ENCODE measurements around the gene R3HCC1L. TPM values are rescaled to one million over a fixed set of nuclear protein-coding genes. Genes with fewer than 3 reads are reported as not detected.

Gene R3HCC1L
- total RNA-seq, 1 donor from 2014 or later = 17.3 TPM

DNA sequence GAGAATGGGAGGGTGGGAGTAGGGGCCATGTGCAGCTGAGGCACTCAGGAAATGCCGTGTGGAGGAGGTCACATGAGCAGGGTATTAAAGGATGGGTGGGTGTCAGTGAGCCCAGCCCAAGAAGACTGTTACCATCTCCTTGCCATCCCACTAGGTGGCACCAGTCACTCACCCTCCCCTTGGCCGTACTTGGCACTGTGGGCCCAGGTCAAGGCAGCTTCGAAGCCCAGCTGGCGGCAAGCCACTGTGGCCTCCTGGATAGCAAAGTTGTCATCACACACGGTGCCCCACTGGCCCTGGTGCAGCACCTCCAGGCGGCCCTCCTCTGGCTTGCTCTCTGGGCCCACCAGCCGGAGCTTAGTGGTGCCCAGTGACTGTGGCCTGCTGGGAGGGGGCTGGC is 128.1 kb downstream of the R3HCC1L start:
- DNase-seq = no peak

DNA sequence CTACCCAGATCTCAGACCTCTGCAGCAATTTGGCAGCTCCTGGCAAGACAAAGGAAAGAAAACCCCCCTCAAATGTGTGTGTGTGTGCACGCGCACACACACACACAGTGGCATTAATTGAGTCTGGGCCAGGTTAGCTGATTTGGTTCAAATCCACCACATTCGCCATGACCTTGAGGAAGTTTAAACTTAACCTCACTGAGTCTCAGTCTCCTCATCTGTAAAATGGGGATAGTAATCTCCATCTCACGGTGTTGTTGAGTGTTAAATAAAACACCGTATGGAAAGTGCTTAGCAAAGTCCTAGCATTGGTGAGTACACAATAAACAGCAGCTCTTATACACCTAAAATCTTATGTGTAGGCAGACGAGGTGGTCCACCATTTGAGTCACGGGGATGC is 128.6 kb downstream of the R3HCC1L start:
- no peak for DNase-seq

- no peak for DNase-seq
These were observed 130.1 kb downstream of the R3HCC1L start for GRCh38 chr10:98264378-98265065.

GRCh38 chr10:98265403-98266378 is 131.2 kb downstream of the R3HCC1L start:
- DNase-seq = no peak

GRCh38 chr10:98266647-98267046 is 132.2 kb downstream of the R3HCC1L start:
- no peak for DNase-seq

DNA sequence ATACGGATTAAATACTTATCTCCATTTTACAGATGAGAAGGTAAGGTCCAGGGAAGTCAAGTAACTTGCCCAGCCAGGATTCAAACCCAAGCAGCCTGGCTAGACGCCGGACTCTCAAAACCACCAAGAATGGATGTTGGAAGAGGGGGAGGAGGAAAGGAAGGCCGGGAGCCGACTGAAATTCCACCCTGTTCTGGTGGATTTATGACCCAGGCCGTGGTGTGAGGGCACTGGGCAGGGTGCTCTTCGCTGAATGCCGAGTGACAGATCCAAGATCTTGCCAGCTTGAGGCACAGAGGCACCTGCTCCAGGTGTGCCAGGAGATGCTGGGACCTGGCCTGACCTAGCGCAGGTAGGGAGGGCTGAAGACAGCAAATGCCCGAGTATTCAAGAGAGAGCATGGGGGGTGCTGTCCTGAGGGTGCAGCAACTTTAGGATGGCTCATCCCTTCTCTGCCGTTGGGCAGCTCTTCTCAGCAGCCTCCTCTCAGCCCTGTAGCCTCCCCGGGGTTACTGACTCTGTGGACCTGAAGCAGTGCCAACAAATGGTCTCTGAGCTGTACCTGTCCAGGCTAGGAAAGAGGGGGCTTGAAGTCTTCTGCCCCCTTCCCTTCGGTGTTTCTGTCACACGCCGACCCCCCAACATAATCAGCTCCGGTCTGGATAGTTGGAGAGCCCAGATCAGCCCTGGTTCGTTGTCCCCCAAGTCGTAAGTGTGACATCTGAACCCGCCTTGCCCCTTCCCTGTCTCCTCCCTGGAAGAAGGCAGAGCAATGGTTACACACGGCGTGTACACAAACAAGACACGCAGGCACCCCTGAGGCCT is 132.8 kb downstream of the R3HCC1L start:
- DNase-seq = no peak

DNA sequence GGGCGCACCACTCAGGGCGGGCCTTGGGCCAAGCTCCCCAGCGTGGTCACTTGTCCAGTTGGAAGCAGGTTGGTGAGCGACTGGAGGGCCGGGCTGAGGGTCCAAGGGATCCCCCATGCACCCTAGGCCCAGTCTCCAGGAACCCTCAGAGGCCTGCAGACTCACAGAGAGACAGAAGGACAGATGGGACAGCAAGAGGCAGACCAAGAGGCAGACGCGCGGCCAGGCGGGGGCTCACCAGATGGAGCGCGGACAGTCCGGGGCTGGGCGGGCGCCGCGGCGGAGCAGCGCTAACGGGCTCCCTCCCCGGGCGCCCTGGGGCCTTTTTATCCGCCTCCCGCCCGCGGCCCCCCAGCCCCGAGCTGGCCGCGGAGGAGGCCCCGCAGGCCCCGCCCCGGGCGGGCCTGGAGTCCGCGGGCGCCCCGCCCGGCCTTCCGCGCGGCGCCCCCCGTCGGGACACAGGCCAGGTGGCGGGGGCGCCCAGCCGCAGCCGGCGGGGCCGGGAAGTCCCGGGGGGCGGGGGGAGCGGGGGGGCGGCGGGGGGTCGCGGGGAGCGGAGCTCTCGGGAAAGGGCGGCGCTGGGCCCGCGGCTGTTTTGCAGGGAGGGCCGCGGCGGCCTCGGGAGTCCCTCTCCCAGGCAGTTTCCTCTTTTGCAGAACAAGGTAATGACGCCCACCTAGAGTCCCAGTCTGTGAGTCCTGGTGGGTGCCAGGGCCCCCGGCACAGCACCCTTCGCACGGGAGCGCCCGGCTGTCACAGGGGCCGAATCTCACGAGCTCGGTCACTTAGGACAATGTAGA is 133.6 kb downstream of the R3HCC1L start, which contains the start of gene LOXL4:
Gene LOXL4 (minus strand): TSS at position 301 of the 800 bp plus-strand sequence. CDS start 5,175 bp downstream, outside the sequence.
- DNase-seq = no peak

GRCh38 chr10:98268694-98269431 is 134.4 kb downstream of the R3HCC1L start:
- DNase-seq = no peak

GRCh38 chr10:98269435-98269912 is 135.0 kb downstream of the R3HCC1L start:
- DNase-seq = no peak

- DNase-seq = no peak
These were observed 135.8 kb downstream of the R3HCC1L start for GRCh38 chr10:98270073-98270740.

DNA sequence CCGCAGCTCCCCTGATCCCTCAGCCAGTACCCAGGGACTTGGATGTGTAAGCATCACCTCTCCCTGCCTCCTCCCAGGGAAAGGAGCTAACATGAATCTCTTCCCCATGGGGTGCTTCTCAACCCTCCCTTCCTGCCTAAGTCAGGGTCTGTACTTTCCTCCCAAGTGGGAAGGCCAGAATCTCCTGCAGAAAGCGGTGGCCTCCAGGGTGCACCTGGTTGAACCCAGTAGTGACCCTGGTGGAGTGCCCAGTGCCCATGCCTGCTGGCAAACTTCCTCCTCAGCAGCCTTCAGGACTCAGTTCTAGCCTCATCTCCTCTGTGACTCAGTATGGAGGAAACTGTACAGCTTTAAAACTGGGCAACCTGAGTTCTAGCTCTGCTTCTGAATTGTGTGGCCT is 136.3 kb downstream of the R3HCC1L start:
- no peak for DNase-seq

GRCh38 chr10:98272245-98272644 is 137.8 kb downstream of the R3HCC1L start:
- no peak for DNase-seq

- DNase-seq = no peak
These were observed 138.2 kb downstream of the R3HCC1L start for GRCh38 chr10:98272656-98273055.

DNA sequence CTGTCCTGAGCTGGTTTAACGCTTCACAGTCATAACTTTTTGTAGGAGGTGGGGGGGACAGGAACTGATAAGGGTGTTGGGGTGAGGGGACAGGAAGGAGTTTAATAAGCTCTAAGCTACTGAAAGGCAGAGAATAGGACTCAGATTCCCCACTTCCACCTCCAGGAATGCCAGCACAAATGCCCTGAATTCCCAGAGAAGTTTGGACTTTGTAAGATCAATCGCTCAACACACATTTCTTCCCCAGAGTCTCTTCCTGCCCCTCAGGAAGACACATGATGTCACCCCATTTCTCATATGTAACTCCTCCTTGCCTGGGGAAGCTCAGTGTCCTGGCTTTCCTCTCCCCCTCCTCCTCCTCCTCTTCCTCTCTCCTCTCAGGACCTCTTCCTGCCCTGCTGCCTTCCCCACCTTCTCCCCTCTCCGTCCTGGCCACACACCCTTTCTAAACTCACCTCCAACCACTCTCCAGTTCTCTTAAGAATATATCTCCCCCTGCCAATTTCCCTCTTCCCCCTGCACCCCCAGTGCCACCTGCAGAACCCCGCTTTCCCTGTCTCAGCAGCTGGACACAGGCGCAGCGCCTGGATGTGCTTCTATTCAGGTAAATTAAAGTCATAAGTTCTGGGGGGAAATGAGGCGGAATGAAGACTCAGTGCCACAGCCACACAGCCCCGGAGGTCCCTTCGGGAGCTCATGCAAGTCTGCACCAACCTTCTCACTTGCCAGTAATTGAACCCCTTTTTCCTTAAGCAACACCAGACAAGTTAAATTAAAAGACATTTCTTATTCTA is 138.8 kb downstream of the R3HCC1L start:
- DNase-seq = no peak

GRCh38 chr10:98274562-98274961 is 140.1 kb downstream of the R3HCC1L start:
- DNase-seq = no peak

- no peak for DNase-seq
These were observed 141.9 kb downstream of the R3HCC1L start for GRCh38 chr10:98276311-98276710.

DNA sequence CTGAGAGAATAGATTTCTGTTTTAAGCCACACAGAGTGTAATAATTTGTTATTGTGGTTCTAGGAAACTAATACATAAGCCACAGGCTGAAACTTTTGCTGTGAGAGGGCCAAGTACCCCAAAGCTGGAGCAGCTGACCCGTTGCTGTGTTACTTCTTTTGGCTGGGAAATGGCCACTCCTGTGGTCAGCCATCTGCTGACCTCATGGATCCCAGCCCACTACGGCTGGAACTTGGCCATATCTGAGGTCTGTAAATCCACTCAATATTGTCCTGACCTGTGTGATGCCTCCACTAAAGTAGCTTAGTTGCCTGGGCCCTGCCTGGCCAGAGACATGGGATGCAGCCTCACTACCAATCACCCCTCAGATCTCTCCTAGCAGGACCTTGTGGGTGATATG is 151.0 kb downstream of the R3HCC1L start:
- DNase-seq = no peak

DNA sequence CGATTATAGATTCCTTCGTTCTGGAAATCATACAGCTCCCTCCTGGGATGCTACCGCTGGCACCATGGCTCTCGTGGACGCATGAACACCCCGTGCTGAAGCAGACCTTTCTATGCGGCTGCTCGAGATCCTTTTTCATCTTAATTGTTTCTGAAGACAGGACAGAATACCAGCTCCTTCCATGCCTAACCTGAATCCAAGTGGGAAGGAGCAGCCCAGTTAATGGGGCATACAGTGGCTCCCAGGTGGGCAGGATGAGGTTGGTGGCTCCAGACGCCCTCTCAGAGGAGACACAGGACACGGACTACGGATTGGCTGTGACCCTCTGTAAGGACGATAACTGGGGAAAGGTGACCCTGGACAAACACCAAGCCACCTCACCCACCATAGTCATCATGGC is 152.0 kb downstream of the R3HCC1L start:
- no peak for DNase-seq

DNA sequence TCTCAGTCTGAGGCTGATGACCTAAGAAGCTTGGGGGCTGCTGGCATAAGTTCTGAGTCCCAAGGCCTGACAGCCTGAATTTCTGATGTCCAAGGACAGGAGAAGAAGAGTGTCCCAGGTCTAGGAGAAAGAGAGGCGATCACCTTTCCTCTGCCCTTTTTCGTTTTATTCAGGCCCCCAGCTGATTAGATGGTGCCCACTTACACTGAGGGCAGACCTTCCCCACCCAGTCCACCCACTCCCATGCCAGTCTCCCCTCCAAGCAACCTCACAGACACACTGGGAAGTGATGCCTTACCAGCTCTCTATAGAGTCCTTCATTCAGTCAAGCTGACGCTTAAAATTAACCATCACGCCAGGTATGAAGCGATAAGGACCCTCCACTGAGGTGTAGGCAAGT is 152.9 kb downstream of the R3HCC1L start:
- no peak for DNase-seq

All from occipital lobe (tissue), 2 donors.